ENCODE data around the gene HUS1B. TPM values are rescaled to one million over a fixed set of nuclear protein-coding genes. Genes with fewer than 3 reads are reported as not detected.
"Not testable (repeated sequence)": the region's sequence is repeated elsewhere in the genome, so short reads cannot be mapped to it uniquely, and the experiment has no call there.

HUS1B gene
- total RNA-seq, 2 experiments from 2014 or later: 0.40 to 1.0 TPM

DNA sequence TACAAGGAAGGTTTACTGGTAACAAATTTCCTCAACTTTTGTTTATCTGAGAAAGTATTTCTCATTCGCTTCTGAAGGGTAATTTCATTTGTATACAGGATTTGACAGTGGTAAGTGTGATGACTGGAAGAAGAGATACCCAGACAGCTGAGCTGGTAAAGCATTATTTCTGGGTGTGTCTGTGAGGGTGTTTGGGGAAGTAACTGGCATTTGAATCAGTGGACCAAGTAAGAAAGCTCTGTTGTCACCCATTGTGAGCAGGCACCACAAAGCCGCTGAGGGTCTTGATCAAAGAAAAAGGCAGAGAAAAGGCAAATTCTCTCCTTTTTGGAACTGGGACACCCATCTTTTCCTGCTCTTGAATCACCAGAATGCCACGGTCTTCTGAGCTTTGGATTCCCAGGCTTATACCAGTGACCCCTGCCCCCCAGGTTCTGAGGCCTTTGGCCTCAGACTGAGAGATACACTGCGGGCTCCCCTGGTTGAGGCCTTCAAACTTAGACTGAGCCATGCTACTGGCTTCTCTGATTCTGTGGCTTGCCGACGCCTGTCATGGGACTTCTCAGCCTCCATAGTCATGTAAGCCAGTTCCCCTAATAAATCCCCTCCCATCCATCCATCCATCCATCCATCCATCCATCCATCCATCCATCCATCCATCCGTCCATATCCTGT is 10.5 kb upstream of the HUS1B start:
- no peaks in the 10 kb centered on the region for H3K27me3 Mint-ChIP-seq
- TF ChIP-seq, protein P1, sequence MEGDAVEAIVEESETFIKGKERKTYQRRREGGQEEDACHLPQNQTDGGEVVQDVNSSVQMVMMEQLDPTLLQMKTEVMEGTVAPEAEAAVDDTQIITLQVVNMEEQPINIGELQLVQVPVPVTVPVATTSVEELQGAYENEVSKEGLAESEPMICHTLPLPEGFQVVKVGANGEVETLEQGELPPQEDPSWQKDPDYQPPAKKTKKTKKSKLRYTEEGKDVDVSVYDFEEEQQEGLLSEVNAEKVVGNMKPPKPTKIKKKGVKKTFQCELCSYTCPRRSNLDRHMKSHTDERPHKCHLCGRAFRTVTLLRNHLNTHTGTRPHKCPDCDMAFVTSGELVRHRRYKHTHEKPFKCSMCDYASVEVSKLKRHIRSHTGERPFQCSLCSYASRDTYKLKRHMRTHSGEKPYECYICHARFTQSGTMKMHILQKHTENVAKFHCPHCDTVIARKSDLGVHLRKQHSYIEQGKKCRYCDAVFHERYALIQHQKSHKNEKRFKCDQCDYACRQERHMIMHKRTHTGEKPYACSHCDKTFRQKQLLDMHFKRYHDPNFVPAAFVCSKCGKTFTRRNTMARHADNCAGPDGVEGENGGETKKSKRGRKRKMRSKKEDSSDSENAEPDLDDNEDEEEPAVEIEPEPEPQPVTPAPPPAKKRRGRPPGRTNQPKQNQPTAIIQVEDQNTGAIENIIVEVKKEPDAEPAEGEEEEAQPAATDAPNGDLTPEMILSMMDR (IDR thresholded peaks at IDR 0.05): no peak
- ChIA-PET CTCF (no interaction called here), POLR2A (interaction anchor here (0.6 kb wide), 1 partner anchor 319 kb away, joined by 3 read pairs; no protein-coding TSS in a partner anchor)
- ATAC-seq (no peak), DNase-seq (no peak)
- peaks cover 10% of the 10 kb centered on the region for H3K9me3 Mint-ChIP-seq
- no peak overlapping the region for H3K4me3 Mint-ChIP-seq
- H3K36me3 Mint-ChIP-seq (ENCODE audit: low read depth): peaks cover 26% of the 10 kb centered on the region
- H3K4me1 Mint-ChIP-seq (ENCODE audit: low read depth): peaks cover 26% of the 10 kb centered on the region
- intact Hi-C loops (cut with micrococcal nuclease): no loop called here
- peak overlapping the region; percentile 44 for H3K27ac Mint-ChIP-seq

DNA sequence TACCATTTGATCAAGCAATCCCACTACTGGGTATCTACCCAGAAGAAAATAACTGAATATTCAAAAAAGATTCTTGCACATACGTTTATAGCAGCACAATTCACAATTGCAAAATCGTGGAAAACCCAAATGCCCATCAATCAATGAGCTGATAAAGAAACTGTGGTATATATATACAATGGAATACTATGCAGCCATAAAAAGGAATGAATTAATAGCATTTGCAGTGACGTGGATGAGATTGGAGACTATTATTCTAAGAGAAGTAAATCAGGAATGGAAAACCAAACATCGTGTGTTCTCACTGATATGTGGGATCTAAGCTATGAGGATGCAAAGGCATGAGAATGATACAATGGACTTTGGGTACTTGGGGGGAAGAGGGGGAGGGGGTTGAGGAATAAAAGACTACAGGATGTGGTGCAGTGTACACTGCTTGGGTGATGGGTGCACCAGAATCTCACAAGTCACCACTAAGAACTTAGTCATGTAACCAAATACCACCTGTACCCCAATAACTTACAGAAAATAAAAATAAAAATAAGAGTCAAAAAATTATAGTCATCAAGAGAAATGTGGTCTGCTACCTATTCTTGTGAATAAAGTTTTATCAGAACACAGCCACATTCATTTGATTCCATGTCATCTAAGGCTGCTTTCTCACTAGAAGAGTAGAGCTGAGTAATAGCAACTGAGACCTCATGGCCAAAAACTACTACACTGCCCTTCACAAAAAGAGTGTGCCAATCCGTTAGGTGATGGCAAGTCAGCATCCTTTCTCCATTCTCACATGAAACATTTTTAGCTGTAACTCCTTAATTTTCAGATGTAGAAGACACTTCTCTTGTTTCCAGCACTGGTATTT is 8.7 kb upstream of the HUS1B start:
- H3K4me1 Mint-ChIP-seq (ENCODE audit: low read depth): peaks cover 43% of the 10 kb centered on the region
- H3K4me3 Mint-ChIP-seq: no peak overlapping the region
- ATAC-seq (no peak), DNase-seq (no peak)
- ChIA-PET POLR2A (interaction anchor here (1.1 kb wide), 1 partner anchor 14 kb away, joined by 3 read pairs; no protein-coding TSS in a partner anchor), CTCF (no interaction called here)
- TF ChIP-seq, protein P1 (IDR thresholded peaks at IDR 0.05): no peak
- no peaks in the 10 kb centered on the region for H3K27me3 Mint-ChIP-seq
- no peak overlapping the region for H3K27ac Mint-ChIP-seq
- intact Hi-C loops (cut with micrococcal nuclease): no loop called here
- peaks cover 20% of the 10 kb centered on the region for H3K36me3 Mint-ChIP-seq (ENCODE audit: low read depth)
- H3K9me3 Mint-ChIP-seq: peaks cover 7% of the 10 kb centered on the region

DNA sequence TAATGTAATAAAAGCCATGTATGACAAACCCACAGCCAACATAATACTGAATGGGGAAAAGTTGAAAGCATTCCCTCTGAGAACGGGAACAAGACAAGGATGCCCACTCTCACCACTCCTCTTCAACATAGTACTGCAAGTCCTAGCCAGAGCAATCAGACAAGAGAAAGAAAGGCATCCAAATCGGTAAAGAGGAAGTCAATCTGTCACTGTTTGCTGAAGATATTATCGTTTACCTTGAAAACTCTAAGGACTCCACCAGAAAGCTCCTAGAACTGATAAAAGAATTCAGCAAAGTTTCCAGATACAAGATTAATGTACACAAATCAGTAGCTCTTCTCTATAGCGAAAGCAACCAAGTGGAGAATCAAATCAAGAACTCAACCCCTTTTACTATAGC is 6.9 kb upstream of the HUS1B start:
- H3K9me3 Mint-ChIP-seq; H3K4me3 Mint-ChIP-seq; intact Hi-C loops (cut with micrococcal nuclease); H3K27ac Mint-ChIP-seq; ATAC-seq; DNase-seq; H3K27me3 Mint-ChIP-seq: not testable (repeated sequence)
- ChIA-PET POLR2A (interaction anchor here (0.8 kb wide), 1 partner anchor 18 kb away, joined by 3 read pairs; no protein-coding TSS in a partner anchor), CTCF (interaction anchor here (0.7 kb wide), 1 partner anchor 215 kb away, joined by 3 read pairs; no protein-coding TSS in a partner anchor)
- H3K36me3 Mint-ChIP-seq (ENCODE audit: low read depth): peaks cover 20% of the 10 kb centered on the region
- peaks cover 61% of the 10 kb centered on the region for H3K4me1 Mint-ChIP-seq (ENCODE audit: low read depth)

DNA sequence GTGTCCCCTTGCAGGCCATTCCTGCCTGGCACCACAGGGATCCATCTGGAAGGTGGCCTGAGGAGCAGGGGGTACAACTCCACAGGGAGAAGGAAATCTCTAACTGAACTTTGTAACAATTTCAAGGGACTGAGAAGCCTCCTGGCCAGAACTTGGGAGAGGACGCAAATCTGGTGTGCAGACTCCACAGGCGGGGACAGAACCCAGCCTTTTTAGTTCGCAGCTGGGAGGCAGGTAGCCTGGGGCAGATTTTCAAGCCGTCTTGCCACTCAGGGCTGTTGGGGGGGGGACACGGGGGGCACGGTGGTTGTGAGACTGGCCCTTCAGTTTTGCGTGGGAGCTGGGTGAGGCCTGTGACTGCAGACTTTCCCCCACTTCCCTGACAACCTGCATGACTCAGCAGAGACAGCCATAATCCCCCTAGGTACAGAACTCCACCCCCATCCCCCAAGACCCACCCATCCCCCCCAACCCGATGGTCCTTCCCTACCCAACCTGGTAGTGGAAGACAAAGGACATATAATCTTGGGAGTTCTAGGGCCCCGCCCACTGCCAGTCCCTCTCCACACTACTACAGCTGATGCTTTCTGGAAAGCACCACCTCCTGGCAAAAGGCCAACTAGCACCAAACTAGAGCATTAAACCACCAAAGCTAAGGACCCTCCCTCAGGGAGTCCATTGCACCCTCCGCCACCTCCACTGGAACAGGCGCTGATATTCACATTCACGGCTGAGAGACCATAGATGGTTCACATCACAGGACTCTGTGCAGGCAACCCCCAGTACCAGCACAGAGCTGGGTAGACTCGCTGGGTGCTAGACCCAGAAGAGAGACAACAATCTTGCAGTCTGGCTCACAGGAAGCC is 3.0 kb upstream of the HUS1B start:
- Mint-ChIP-seq H3K36me3 (ENCODE audit: low read depth) (peaks cover 24% of the 10 kb centered on the region), H3K4me1 (ENCODE audit: low read depth) (peaks cover 62% of the 10 kb centered on the region), H3K4me3 (no peak overlapping the region), H3K27me3 (no peaks in the 10 kb centered on the region), H3K9me3 (peaks cover 6% of the 10 kb centered on the region), H3K27ac (peak overlapping the region; percentile 5)
- ATAC-seq: peak; percentile 37
- DNase-seq: peak; percentile 39
- TF ChIP-seq, protein P1 (IDR thresholded peaks at IDR 0.05): no peak
- CTCF ChIA-PET: interaction anchor here (0.8 to 2.3 kb wide), 2 partner anchors 34 to 62 kb away, joined by 4 to 5 read pairs; no protein-coding TSS in a partner anchor
- POLR2A ChIA-PET: no interaction called here
- intact Hi-C loops (cut with micrococcal nuclease): no loop called here

DNA sequence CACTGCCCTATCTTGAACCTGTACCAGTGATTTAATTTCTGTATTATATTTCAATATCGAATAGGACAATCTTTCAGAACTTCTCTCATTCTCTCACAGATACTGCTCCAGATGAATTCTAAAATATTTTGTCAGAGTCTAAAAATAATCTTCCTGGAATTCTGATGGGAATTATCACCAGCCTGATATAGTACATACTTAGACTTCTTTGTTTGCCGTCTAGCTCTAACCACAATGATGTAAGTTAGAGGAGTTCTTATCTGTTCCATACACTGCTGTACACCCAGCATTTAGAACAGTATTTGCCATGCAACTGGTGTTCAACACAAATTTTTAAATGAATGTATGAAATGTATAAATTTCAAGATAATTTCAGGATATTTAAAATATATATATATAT is 1.3 kb upstream of the HUS1B start:
- ATAC-seq (no peak), DNase-seq (no peak)
- Mint-ChIP-seq H3K27me3 (no peaks in the 10 kb centered on the region), H3K4me1 (ENCODE audit: low read depth) (peaks cover 53% of the 10 kb centered on the region), H3K36me3 (ENCODE audit: low read depth) (peaks cover 21% of the 10 kb centered on the region), H3K4me3 (no peak overlapping the region), H3K27ac (no peak overlapping the region), H3K9me3 (peaks cover 3% of the 10 kb centered on the region)
- intact Hi-C loops (cut with micrococcal nuclease): no loop called here
- TF ChIP-seq, protein P1 (IDR thresholded peaks at IDR 0.05): no peak
- ChIA-PET POLR2A (no interaction called here), CTCF (interaction anchor here (2.3 kb wide), 1 partner anchor 64 kb away, joined by 5 read pairs; no protein-coding TSS in a partner anchor)
